RPMI7951 (cell line): ENCODE results near the gene UPK3BL2. TPM values are rescaled to one million over a fixed set of nuclear protein-coding genes. Genes with fewer than 3 reads are reported as not detected.
"Not testable (repeated sequence)": the region's sequence is repeated elsewhere in the genome, so short reads cannot be mapped to it uniquely, and the experiment has no call there.

Experiments used
- DNase-seq: peaks from one replicate; pipeline ENCODE4 v3.0.0-alpha.2; 2012; ENCODE audit warnings: low read depth
- total RNA-seq: library from RNA; depleted of rRNA; stranded (reverse); fragments of >200 nt; shearing (Covaris generic); gene quantifications from 2 replicates; pipeline ENCODE4 v1.2.3, GENCODE V29; 2014; rRNA removed

The UPK3BL2 gene
- total RNA-seq, 1 experiment from 2014 or later, result not detected

DNA sequence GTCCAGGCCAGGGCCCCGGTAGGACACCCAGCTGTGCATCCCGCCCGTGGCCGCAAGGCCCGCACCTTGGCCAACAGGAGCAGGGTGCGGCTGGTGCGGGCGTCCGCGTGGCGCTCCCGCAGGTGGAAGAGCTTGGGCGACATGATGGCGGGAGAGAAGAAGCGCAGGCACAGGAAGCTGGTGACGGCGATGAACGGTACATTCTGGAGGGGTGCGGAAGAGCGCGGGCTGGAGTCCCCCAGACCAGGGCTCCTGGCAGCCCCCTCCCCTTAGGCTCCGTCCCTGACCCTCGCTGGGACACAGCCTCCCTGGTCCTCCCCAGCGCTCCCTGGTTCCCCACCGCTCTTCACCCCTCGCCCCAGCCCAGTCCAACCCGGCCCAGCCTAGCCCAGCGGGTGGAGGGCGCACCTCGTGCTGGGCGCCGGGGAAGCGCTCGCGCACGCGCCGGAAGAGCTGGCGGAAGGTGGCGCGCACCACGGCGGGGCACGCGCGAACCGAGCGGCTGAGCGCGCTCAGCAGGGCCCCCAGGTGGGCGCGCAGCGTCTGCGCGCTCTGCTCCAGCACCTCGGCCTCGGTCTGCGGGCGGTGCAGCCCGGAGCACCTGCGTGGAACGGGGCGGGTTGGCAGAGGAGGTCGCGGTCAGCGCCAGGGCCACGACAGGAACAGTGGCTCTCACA is 48.9 kb downstream of the UPK3BL2 start:
- not testable (repeated sequence) for DNase-seq

DNA sequence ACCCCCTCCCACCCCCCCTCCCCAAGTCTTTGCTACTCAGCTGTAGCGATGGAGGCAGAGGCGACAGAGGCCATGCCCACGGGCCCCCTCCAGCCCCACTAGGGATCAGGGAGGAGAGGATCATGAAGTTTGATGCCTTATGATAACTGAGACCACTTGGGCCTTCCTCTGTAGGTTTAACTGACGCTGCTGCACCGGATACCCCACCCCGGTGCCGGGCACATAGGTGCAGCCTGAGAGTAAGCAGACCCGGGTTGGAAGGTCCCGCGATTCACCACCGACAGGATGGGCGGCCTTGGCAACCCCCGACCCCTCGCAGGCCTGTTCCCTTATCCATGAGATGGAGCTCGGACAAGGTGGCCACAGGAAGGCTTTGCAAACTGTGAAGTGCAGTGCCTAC is 49.5 kb downstream of the UPK3BL2 start:
- not testable (repeated sequence) for DNase-seq

DNA sequence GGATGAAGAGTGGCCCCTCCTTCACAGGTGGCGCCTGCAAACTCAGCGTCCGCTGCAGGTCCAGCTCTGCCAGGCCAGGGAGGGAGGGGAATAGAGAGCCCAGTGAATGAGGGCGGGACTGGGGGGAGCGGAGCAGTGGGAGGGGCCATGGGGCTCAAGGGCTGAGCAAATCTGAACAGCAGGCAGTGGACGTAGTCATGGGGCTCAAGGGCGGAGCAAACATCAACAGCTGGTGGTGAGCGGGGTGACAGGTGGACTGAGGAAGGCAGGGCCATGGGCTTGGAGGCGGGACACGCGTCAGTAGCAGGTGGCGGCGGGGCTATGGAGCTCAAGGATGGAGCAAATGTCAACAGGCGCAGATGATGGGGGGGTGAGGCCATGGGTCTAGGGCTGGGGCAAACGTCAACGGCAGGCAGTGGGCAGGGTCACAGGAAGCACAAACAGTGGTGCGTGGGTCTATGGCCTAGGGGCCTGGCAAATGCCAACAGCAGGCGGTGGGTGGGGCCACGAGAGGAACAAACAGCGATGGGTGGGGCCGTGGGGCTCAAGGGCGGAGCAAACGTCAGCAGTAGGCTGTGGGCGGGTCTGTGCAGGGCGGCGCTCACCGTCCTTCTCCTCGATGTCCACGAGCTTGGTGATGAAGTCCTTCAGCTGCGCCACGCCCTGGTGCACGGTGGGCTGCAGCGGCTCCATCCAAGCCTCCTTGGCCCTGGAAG is 50.1 kb downstream of the UPK3BL2 start:
- not testable (repeated sequence) for DNase-seq

DNA sequence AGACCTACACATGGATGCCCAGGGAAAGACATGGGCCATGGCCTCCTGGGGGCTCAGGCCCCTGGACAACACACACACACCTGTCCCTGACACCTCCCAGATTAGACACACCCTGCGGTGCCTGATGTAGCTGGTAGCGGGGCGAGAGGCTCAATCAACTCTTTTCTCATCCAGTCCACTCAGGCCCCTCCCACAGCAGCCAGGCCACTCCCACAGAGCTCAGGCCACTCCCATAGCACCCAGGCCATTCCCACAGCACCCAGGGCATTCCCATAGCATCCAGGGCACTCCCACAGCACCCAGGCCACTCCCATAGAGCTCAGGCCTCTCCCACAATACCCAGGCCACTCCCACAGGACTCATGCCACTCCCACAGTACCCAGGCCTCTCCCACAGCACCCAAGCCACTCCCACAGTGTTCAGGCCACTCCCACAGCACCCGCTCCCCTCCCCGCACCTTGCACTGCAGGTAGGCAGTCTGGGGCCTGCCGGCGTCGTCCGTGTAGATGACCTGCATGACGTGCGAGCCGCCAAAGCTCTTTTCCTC is 52.9 kb downstream of the UPK3BL2 start:
- not testable (repeated sequence) for DNase-seq

Other genes with a start within 250 kb of the UPK3BL2 start
- 0.24 TPM in 1 of 2 replicates, not detected in the other for gene SPDYE6, start 187.3 kb downstream of the UPK3BL2 start, total RNA-seq
- 13.3 and 13.4 TPM in 2 replicates for gene PRKRIP1, start 147.3 kb downstream of the UPK3BL2 start, total RNA-seq
- gene ORAI2, start 110.1 kb downstream of the UPK3BL2 start, total RNA-seq, result 22.9 and 30.6 TPM in 2 replicates
- 16.2 and 23.3 TPM in 2 replicates for gene ALKBH4, start 78.8 kb downstream of the UPK3BL2 start, total RNA-seq
- gene LRWD1, start 78.7 kb downstream of the UPK3BL2 start, total RNA-seq, result 23.6 and 33.5 TPM in 2 replicates
- gene POLR2J, start 64.8 kb downstream of the UPK3BL2 start, total RNA-seq, result 78.0 and 95.6 TPM in 2 replicates
- 0.36 and 1.4 TPM in 2 replicates for gene RASA4B, start 25.9 kb downstream of the UPK3BL2 start, total RNA-seq
- not detected in 2 replicates for gene SPDYE2, start 7.5 kb upstream of the UPK3BL2 start, total RNA-seq
- gene POLR2J3, start 28.9 kb upstream of the UPK3BL2 start, total RNA-seq, result 11.8 and 12.6 TPM in 2 replicates
- gene RASA4, start 73.1 kb upstream of the UPK3BL2 start, total RNA-seq, result 2.5 and 6.9 TPM in 2 replicates
- gene UPK3BL1, start 99.1 kb upstream of the UPK3BL2 start, total RNA-seq, result 6.4 and 7.9 TPM in 2 replicates
- not detected in 2 replicates for gene SPDYE2B, start 106.6 kb upstream of the UPK3BL2 start, total RNA-seq
- gene POLR2J2, start 128.0 kb upstream of the UPK3BL2 start, total RNA-seq, result 1.1 TPM in 2 replicates
- 5.2 and 9.8 TPM in 2 replicates for gene FAM185A, start 205.3 kb upstream of the UPK3BL2 start, total RNA-seq